ENCODE measurements around the gene AZIN2. TPM values are rescaled to one million over a fixed set of nuclear protein-coding genes. Genes with fewer than 3 reads are reported as not detected.

Gene AZIN2
- 0.98 and 9.6 TPM in 2 replicates for total RNA-seq

- DNase-seq (ENCODE audit: low read depth), result peak; percentile 55
- no peak for TF ChIP-seq CTCF (conservative IDR thresholded peaks at IDR 0.05; ENCODE audit: low read depth, low read length)
- H3K4me3 ChIP-seq (ENCODE audit: low read depth, low read length), result peak within 1 kb of the TSS; percentile 65
Measured at GRCh38 chr1:33080885-33081553, at the start of gene AZIN2. Gene AZIN2, plus strand, starts transcription at chr1:33081153. Its CDS starts 1,097 bp downstream, at chr1:33082250.

GRCh38 chr1:33031506-33031905 is 49.4 kb upstream of the AZIN2 start:
- no peak overlapping the region for H3K4me3 ChIP-seq (ENCODE audit: low read depth, low read length)
- TF ChIP-seq CTCF (conservative IDR thresholded peaks at IDR 0.05; ENCODE audit: low read depth, low read length), result no peak
- no peak for DNase-seq (ENCODE audit: low read depth)

GRCh38 chr1:33032126-33032869 is 48.7 kb upstream of the AZIN2 start:
- no peak for DNase-seq (ENCODE audit: low read depth)
- H3K4me3 ChIP-seq (ENCODE audit: low read depth, low read length), result no peak overlapping the region
- TF ChIP-seq CTCF (conservative IDR thresholded peaks at IDR 0.05; ENCODE audit: low read depth, low read length), result no peak

GRCh38 chr1:33036051-33036525 is 44.9 kb upstream of the AZIN2 start:
- no peak for TF ChIP-seq CTCF (conservative IDR thresholded peaks at IDR 0.05; ENCODE audit: low read depth, low read length)
- peak overlapping the region; percentile 98 for H3K4me3 ChIP-seq (ENCODE audit: low read depth, low read length)
- DNase-seq (ENCODE audit: low read depth), result no peak

DNA sequence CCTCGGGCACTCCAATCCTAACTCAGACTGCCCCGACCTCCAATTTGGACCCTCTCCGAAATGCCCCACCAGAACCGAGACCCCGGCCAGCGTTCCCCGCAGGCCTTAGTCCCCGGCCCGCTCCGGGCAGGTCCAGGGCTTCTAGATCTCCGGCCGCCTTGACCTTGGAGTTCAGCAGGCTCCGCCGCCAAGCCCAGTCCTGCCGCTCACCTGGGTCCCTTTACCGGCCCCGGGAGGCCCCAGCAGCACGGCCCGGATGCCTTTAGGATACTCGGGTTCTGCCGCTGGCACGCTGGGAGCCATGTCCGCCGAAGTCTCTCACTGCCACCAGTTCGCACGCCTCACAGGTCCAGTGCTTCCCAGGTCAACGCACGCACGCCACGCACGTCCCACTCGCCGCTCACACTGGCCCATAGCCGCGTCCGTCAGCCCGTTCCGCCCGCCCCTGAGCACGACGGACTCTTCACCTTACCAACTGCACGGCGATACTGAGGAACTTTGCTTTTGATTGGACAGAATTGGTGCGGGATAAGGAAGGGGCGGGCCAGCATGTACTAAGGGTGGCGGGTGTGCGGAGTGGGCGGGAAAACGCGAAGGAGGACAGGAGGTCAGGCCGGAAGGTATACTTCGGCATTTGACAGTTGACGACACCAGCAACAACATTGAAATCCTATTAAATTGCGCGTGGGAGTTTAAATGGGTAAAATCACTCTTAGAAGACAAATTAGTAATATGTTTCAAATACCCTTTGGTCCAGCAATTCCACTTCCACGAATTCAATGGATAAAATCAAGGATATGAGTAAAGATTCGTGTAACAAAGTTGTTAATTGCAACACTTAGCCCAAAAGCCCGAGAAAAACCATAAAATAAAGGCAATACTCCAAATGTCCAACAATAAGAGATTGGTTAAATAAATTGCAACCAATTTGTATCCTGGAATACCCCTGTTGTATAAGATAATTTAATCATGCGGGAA is 44.1 kb upstream of the AZIN2 start, which contains the start of gene AK2:
TSS of gene AK2 (minus strand) at position 358 of the 978 bp plus-strand sequence. CDS start at position 303, 55 bp downstream.
- peak; percentile 63 for DNase-seq (ENCODE audit: low read depth)
- peak within 1 kb of the TSS; percentile 98 for H3K4me3 ChIP-seq (ENCODE audit: low read depth, low read length)
- TF ChIP-seq CTCF (conservative IDR thresholded peaks at IDR 0.05; ENCODE audit: low read depth, low read length), result no peak

DNA sequence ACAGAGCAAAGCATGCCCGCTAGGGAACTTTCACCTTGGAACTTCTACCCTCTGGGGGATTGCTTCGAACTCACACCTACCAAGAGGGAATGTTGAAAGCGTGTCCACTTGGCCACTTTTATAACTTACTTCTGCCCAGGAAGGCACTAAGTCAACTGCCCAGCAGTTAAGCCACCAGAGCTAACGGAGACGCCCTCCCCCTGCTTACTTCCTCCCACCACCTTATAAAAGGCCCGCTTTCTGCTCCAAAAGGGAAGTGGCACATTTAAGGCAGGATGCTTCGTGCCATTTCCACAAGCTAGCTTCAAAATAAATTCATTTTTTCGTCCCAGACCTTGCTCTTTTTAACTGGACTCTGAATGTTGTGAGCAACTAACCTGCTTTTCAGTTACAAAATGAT is 41.1 kb upstream of the AZIN2 start:
- no peak for TF ChIP-seq CTCF (conservative IDR thresholded peaks at IDR 0.05; ENCODE audit: low read depth, low read length)
- no peak for DNase-seq (ENCODE audit: low read depth)
- no peak overlapping the region for H3K4me3 ChIP-seq (ENCODE audit: low read depth, low read length)

Data from epithelial cell of proximal tubule (primary cell).